ENCODE measurements around the gene USP10. TPM values are rescaled to one million over a fixed set of nuclear protein-coding genes. Genes with fewer than 3 reads are reported as not detected.
"Not testable (repeated sequence)": the region's sequence is repeated elsewhere in the genome, so short reads cannot be mapped to it uniquely, and the experiment has no call there.

USP10 gene
- total RNA-seq, 1 experiment from 2014 or later: 53.3 TPM

- Histone ChIP-seq H3K27ac (peak overlapping the region; percentile 35; the same call in 1 of the 2 replicates), H3K4me1 (replicated peaks) (peaks cover 34% of the 10 kb centered on the region), H3K36me3 (peaks cover 27% of the 10 kb centered on the region)
- H3K4me3 ChIP-seq; H3K9me3 ChIP-seq (replicated peaks); DNase-seq (ENCODE audit: low read depth in 1 of 2, low spot score in 2 of 2); H3K27me3 ChIP-seq (replicated peaks): not testable (repeated sequence)
These were observed 32.5 kb downstream of the USP10 start for GRCh38 chr16:84732332-84732673.

- Histone ChIP-seq H3K27me3 (replicated peaks) (no peaks in the 10 kb centered on the region), H3K4me1 (replicated peaks) (peaks cover 34% of the 10 kb centered on the region), H3K4me3 (no peak overlapping the region), H3K9me3 (replicated peaks) (no peaks in the 10 kb centered on the region), H3K27ac (peak overlapping the region; percentile 35; the same call in 1 of the 2 replicates), H3K36me3 (peaks cover 25% of the 10 kb centered on the region)
- no peak for DNase-seq (ENCODE audit: low read depth in 1 of 2, low spot score in 2 of 2)
These were observed 33.0 kb downstream of the USP10 start for GRCh38 chr16:84732674-84733352.

- Histone ChIP-seq H3K9me3 (replicated peaks) (no peaks in the 10 kb centered on the region), H3K27ac (no peak overlapping the region), H3K4me1 (replicated peaks) (peaks cover 45% of the 10 kb centered on the region), H3K27me3 (replicated peaks) (no peaks in the 10 kb centered on the region), H3K4me3 (no peak overlapping the region), H3K36me3 (peaks cover 32% of the 10 kb centered on the region)
- DNase-seq (ENCODE audit: low read depth in 1 of 2, low spot score in 2 of 2): no peak
These were observed 36.2 kb downstream of the USP10 start for GRCh38 chr16:84735849-84736586.

- Histone ChIP-seq H3K4me3 (no peak overlapping the region), H3K36me3 (peaks cover 43% of the 10 kb centered on the region), H3K27me3 (replicated peaks) (no peaks in the 10 kb centered on the region), H3K27ac (no peak overlapping the region), H3K4me1 (replicated peaks) (peaks cover 41% of the 10 kb centered on the region), H3K9me3 (replicated peaks) (no peaks in the 10 kb centered on the region)
- no peak for DNase-seq (ENCODE audit: low read depth in 1 of 2, low spot score in 2 of 2)
These were observed 37.6 kb downstream of the USP10 start for GRCh38 chr16:84737192-84738011.

- Histone ChIP-seq H3K36me3 (peaks cover 52% of the 10 kb centered on the region), H3K27ac (no peak overlapping the region), H3K4me1 (replicated peaks) (peaks cover 33% of the 10 kb centered on the region), H3K4me3 (no peak overlapping the region), H3K9me3 (replicated peaks) (no peaks in the 10 kb centered on the region), H3K27me3 (replicated peaks) (no peaks in the 10 kb centered on the region)
- peak; percentile 84 to 91 for DNase-seq (ENCODE audit: low read depth in 1 of 2, low spot score in 2 of 2)
These were observed 38.6 kb downstream of the USP10 start for GRCh38 chr16:84738255-84739038.

- Histone ChIP-seq H3K27me3 (replicated peaks) (no peaks in the 10 kb centered on the region), H3K36me3 (peaks cover 50% of the 10 kb centered on the region), H3K9me3 (replicated peaks) (no peaks in the 10 kb centered on the region), H3K27ac (peak overlapping the region; percentile 12), H3K4me1 (replicated peaks) (peaks cover 33% of the 10 kb centered on the region), H3K4me3 (no peak overlapping the region)
- peak; percentile 71 to 74 for DNase-seq (ENCODE audit: low read depth in 1 of 2, low spot score in 2 of 2)
These were observed 39.7 kb downstream of the USP10 start for GRCh38 chr16:84739349-84740124.

GRCh38 chr16:84740596-84741116 is 40.9 kb downstream of the USP10 start:
- no peaks in the 10 kb centered on the region for H3K9me3 ChIP-seq (replicated peaks)
- H3K4me3 ChIP-seq: no peak overlapping the region
- peaks cover 45% of the 10 kb centered on the region for H3K36me3 ChIP-seq
- no peak for DNase-seq (ENCODE audit: low read depth in 1 of 2, low spot score in 2 of 2)
- H3K27me3 ChIP-seq (replicated peaks): no peaks in the 10 kb centered on the region
- no peak overlapping the region for H3K27ac ChIP-seq
- peaks cover 33% of the 10 kb centered on the region for H3K4me1 ChIP-seq (replicated peaks)

- H3K9me3 ChIP-seq (replicated peaks): no peaks in the 10 kb centered on the region
- peaks cover 51% of the 10 kb centered on the region for H3K36me3 ChIP-seq
- H3K4me1 ChIP-seq (replicated peaks): peaks cover 33% of the 10 kb centered on the region
- no peak overlapping the region for H3K4me3 ChIP-seq
- H3K27me3 ChIP-seq (replicated peaks): no peaks in the 10 kb centered on the region
- H3K27ac ChIP-seq: no peak overlapping the region
- DNase-seq (ENCODE audit: low read depth in 1 of 2, low spot score in 2 of 2): no peak
These were observed 41.6 kb downstream of the USP10 start for GRCh38 chr16:84741340-84741830.

GRCh38 chr16:84742641-84743092 is 42.9 kb downstream of the USP10 start:
- Histone ChIP-seq H3K36me3 (peaks cover 55% of the 10 kb centered on the region), H3K9me3 (replicated peaks) (no peaks in the 10 kb centered on the region), H3K27me3 (replicated peaks) (no peaks in the 10 kb centered on the region), H3K27ac (no peak overlapping the region), H3K4me3 (no peak overlapping the region), H3K4me1 (replicated peaks) (peaks cover 33% of the 10 kb centered on the region)
- DNase-seq (ENCODE audit: low read depth in 1 of 2, low spot score in 2 of 2): no peak

- Histone ChIP-seq H3K4me1 (replicated peaks) (peaks cover 6% of the 10 kb centered on the region), H3K27me3 (replicated peaks) (no peaks in the 10 kb centered on the region), H3K9me3 (replicated peaks) (no peaks in the 10 kb centered on the region), H3K4me3 (no peak overlapping the region), H3K36me3 (peaks cover 50% of the 10 kb centered on the region), H3K27ac (no peak overlapping the region)
- DNase-seq (ENCODE audit: low read depth in 1 of 2, low spot score in 2 of 2): no peak
These were observed 46.4 kb downstream of the USP10 start for GRCh38 chr16:84746231-84746630.

GRCh38 chr16:84746875-84747274 is 47.1 kb downstream of the USP10 start:
- no peaks in the 10 kb centered on the region for H3K9me3 ChIP-seq (replicated peaks)
- peaks cover 45% of the 10 kb centered on the region for H3K36me3 ChIP-seq
- H3K4me3 ChIP-seq: no peak overlapping the region
- H3K27ac ChIP-seq: no peak overlapping the region
- H3K4me1 ChIP-seq (replicated peaks): peaks cover 7% of the 10 kb centered on the region
- no peaks in the 10 kb centered on the region for H3K27me3 ChIP-seq (replicated peaks)
- no peak for DNase-seq (ENCODE audit: low read depth in 1 of 2, low spot score in 2 of 2)

- Histone ChIP-seq H3K4me1 (replicated peaks) (peaks cover 11% of the 10 kb centered on the region), H3K36me3 (peaks cover 32% of the 10 kb centered on the region)
- not testable (repeated sequence) for H3K4me3 ChIP-seq; H3K9me3 ChIP-seq (replicated peaks); H3K27me3 ChIP-seq (replicated peaks); DNase-seq (ENCODE audit: low read depth in 1 of 2, low spot score in 2 of 2); H3K27ac ChIP-seq
These were observed 48.4 kb downstream of the USP10 start for GRCh38 chr16:84748247-84748646.

Data from SJSA1 (cell line).